K562 (cell line): ENCODE data around the gene CTRB1. TPM values are rescaled to one million over a fixed set of nuclear protein-coding genes. Genes with fewer than 3 reads are reported as not detected.
"Not testable (repeated sequence)": the region's sequence is repeated elsewhere in the genome, so short reads cannot be mapped to it uniquely, and the experiment has no call there.

Experiments
- ATAC-seq: fragments of 200-7000 bp; cut with Tn5 transposase; 3 replicates; pipeline ENCODE4 v1.9.1; 2020; ENCODE audit warnings: moderate library complexity
- BruUV-seq: library from RNA; stranded (reverse); fragments of 400-500 nt; replicated peaks from 2 replicates; lab custom pipeline; 2021; lab: Mats Ljungman, UMichigan
- CTCF ChIA-PET: fragments of 300-600 bp; formaldehyde crosslinking; extraction: SDS; loops from one replicate; lab custom pipeline; 2021; ENCODE audit warnings: low intra/inter-chr PET ratio; lab: Yijun Ruan, JAX
- POLR2A ChIA-PET: fragments of 300-600, 350-650 bp; sonication (Branson Sonifier 250); formaldehyde crosslinking; extraction: SDS; loops from one replicate; lab custom pipeline; 2021; ENCODE audit warnings: antibody characterized with exemption, inconsistent platforms; lab: Yijun Ruan, JAX
- DNase-seq, 4 experiments: peaks; one replicate each; pipeline versions ENCODE4 v3.0.0 to v3.0.0-alpha.2; 2011 to 2018; ENCODE audit warnings: low spot score in 3 of 4, mixed read lengths in 3 of 4; ENCODE audit errors: extremely low read depth in 1 of 4
- FAIRE-seq: peaks from 2 replicates; lab custom pipeline; 2011; peaks lifted over from hg19 to GRCh38; lab: Jason Lieb, UNC
- H2AFZ ChIP-seq: 2 replicates; pipeline ENCODE4 v1.6.0; 2011; ENCODE audit warnings: low read depth, low read length, control low read depth, inconsistent platforms
- H3K27ac ChIP-seq: fragments of 200-600 bp; 3 replicates; pipeline ENCODE4 v1.8.0; 2011; ENCODE audit warnings: low read depth, mild to moderate bottlenecking, control low read depth, inconsistent platforms, low read length, moderate library complexity, mixed read lengths; ENCODE audit errors: extremely low read depth
- H3K27me3 ChIP-seq, 2 experiments: fragments of 300-600 bp in 1 of 2; 2 replicates in 1 of 2; 3 replicates in 1 of 2; pipeline versions ENCODE4 v1.6.0 to v1.8.0; 2011; ENCODE audit warnings: inconsistent platforms in 2 of 2, low read length in 2 of 2, mild to moderate bottlenecking in 1 of 2, mixed read lengths in 1 of 2, moderate library complexity in 1 of 2; ENCODE audit not compliant: control insufficient read depth in 2 of 2, insufficient read depth in 2 of 2
- H3K36me3 ChIP-seq: fragments of 300-600 bp; 3 replicates; pipeline ENCODE4 v1.8.0; 2011; ENCODE audit warnings: mild to moderate bottlenecking, low read length, inconsistent platforms; ENCODE audit not compliant: control insufficient read depth, insufficient read depth
- H3K4me1 ChIP-seq, 2 experiments: fragments of 200-600 bp in 1 of 2; replicated peaks in 1 of 2; 2 replicates in 1 of 2; 3 replicates in 1 of 2; pipeline versions ENCODE4 v1.5.1 to v1.8.0; 2011; ENCODE audit warnings: inconsistent platforms in 2 of 2, low read length in 2 of 2, mild to moderate bottlenecking in 1 of 2, mixed read lengths in 1 of 2, moderate library complexity in 1 of 2; ENCODE audit not compliant: control insufficient read depth in 2 of 2, insufficient read depth in 2 of 2
- H3K4me2 ChIP-seq: 2 replicates; pipeline ENCODE4 v1.6.1; 2011; ENCODE audit warnings: low read length, control low read depth, inconsistent platforms, mixed read lengths; ENCODE audit not compliant: insufficient read depth
- H3K4me3 ChIP-seq: fragments of 200-600 bp; sonication (generic), shearing (Covaris generic); 2 replicates; pipeline ENCODE4 v1.5.1; 2016; ENCODE audit warnings: control low read depth, inconsistent platforms
- H3K79me2 ChIP-seq: fragments of 200-600 bp; 3 replicates; pipeline ENCODE4 v1.8.0; 2011; ENCODE audit warnings: low read length, inconsistent platforms; ENCODE audit not compliant: control insufficient read depth, insufficient read depth
- H3K9ac ChIP-seq, 2 experiments: 2 replicates each; pipeline versions ENCODE4 v1.6.0 to v1.6.1; 2011; ENCODE audit warnings: low read depth in 2 of 2, low read length in 2 of 2, control low read depth in 1 of 2, inconsistent platforms in 1 of 2, mild to moderate bottlenecking in 1 of 2, mixed read lengths in 1 of 2; ENCODE audit not compliant: insufficient read depth in 1 of 2
- H3K9me1 ChIP-seq: one replicate; pipeline ENCODE4 v1.6.0; 2011; ENCODE audit warnings: inconsistent platforms, mild to moderate bottlenecking, low read length, moderate library complexity; ENCODE audit not compliant: control insufficient read depth, insufficient read depth
- H3K9me3 ChIP-seq: replicated peaks from 2 replicates; pipeline ENCODE4 v1.5.1; 2011; ENCODE audit warnings: low read depth, low read length, inconsistent platforms; ENCODE audit not compliant: control insufficient read depth, insufficient read depth
- H4K20me1 ChIP-seq: replicated peaks from 2 replicates; pipeline ENCODE4 v1.6.1; 2011; ENCODE audit warnings: low read length, inconsistent platforms, mixed read lengths; ENCODE audit not compliant: control insufficient read depth, insufficient read depth
- C11orf30 ChIP-seq: fragments of 450-650 bp; IDR thresholded peaks from 2 replicates; pipeline ENCODE4 v1.6.1; 2016; ENCODE audit warnings: low read depth, mild to moderate bottlenecking
- KLF1 ChIP-seq: fragments of 450-650 bp; IDR thresholded peaks from 2 replicates; pipeline ENCODE4 v1.6.1; 2016; ENCODE audit warnings: missing genetic modification characterization, missing compliant biosample characterization
- MAFF ChIP-seq: IDR thresholded peaks from 2 replicates; pipeline ENCODE4 v1.6.1; 2012; ENCODE audit warnings: low read length, improper control_type of control experiment
- MAFK ChIP-seq: IDR thresholded peaks from 2 replicates; pipeline ENCODE4 v1.6.1; 2011; ENCODE audit warnings: low read length, improper control_type of control experiment
- ZNF121 ChIP-seq: sonication (generic); formaldehyde crosslinking; conservative IDR thresholded peaks from 2 replicates; pipeline ENCODE4 v1.8.0; 2022; ENCODE audit warnings: missing genetic modification reagents
- ZNF316 ChIP-seq: fragments of 450-650 bp; IDR thresholded peaks from 2 replicates; pipeline ENCODE4 v1.6.1; 2016
- WGBS: fragments of 100-300 bp; shearing (Covaris generic); methylation state at CpG from one replicate; pipeline ENCODE4 v1.1.6; 2016; ENCODE audit warnings: low coverage, mixed read lengths; ENCODE audit not compliant: insufficient coverage; ENCODE audit errors: missing lambda C conversion rate; 5-methylcytosine and 5-hydroxymethylcytosine counted together
- in situ Hi-C: fragments of 300-500 bp; cut with MboI; formaldehyde crosslinking; loops from 4 replicates; pipeline ENCODE4 v1.15.0; 2018; ENCODE audit warnings: inconsistent platforms, mixed read lengths
- intact Hi-C: fragments of 100-400 bp; cut with micrococcal nuclease; formaldehyde crosslinking; loops from 2 replicates; pipeline ENCODE4 v1.14.2; 2022
- polyA plus RNA-seq, 8 experiments: library from polyadenylated mRNA; depleted of rRNA in 4 of 8; stranded (reverse) in 5 of 8; unstranded in 3 of 8; fragments of >200 nt; fragmentation: Nextera tagmentation in 2 of 8; fragmentation: Illumina TruSeq in 1 of 8; extraction: Ambion mirVana in 2 of 8; extraction: Trizol in 1 of 8; gene quantifications; 2 replicates each; pipeline versions ENCODE4 v1.2.1 to v1.2.3, GENCODE V29; 2011 to 2014; ENCODE audit warnings: inconsistent platforms in 1 of 8, missing spikeins in 1 of 8
- total RNA-seq, 7 experiments: library from RNA; depleted of rRNA in 6 of 7; stranded (reverse); fragments of >200 nt in 6 of 7; fragmentation: Illumina TruSeq in 2 of 7; extraction: Trizol in 2 of 7; gene quantifications; 2 replicates each; pipeline versions ENCODE4 v1.2.1 to v1.2.3, GENCODE V29; 2011 to 2021; ENCODE audit warnings: low replicate concordance in 1 of 7

Gene CTRB1
- total and polyA plus RNA-seq, 9 of the 15 experiments (the other 6 are each of a cell fraction or from before 2014, with no cell fraction given), result 2.3 TPM; not detected in 8

DNA sequence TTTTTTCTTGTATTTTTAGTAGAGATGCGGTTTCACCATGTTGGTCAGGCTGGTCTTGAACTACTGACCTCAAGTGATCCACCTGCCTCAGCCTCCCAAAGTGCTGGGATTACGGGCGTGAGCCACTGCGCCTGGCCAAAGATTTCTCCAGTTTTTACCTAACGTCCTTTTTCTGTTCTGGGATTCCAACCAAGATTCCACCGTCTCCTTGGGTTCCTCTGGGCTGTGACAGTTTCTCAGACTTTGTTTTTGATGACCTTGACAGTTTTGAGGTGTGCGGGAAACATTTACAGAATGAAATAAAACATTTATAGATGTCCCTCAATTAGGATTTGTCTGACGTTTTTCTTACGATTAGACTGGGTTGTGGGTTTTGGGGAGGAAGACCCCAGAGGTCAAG, 50.6 kb downstream of the CTRB1 start:
- not testable (repeated sequence) for BruUV-seq, H3K4me2 ChIP-seq
- H3K4me1 ChIP-seq, result peaks cover 4 to 33% of the 10 kb centered on the region in 2 experiments; a peak in 3 of 5 replicates

DNA sequence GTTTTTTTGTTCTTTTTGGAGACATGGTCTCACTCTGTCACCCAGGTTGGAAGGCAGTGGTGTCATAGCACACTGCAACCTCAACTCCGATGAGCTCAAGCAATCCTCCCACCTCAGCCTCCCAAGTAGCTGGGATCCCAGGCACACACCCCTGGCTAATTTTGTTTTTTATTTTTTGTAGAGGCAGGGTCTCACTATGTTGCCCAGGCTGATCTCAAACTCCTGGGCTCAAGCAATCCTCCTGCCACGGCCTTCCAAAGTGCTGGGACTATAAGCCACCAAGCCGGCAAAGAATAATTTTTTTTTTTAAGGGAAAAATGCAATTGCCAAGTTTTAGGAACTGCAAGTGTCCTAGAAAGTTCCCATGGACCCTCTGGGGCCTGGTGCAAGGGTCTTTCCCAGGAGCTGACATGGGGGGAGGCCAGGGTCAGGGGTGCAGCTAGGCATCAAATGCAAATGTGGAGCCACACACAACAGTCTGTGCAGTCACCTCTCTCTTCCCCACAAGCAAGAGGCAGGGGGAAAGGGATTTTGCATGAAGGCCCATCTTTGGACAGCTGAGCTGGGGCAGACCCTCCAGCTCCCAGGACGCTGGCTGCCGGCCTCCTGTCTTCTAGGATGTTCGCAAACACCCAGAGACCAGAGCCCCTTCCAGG, 52.8 kb downstream of the CTRB1 start:
- no peaks in the 10 kb centered on the region for H3K9me3 ChIP-seq
- no peaks in the 10 kb centered on the region for H4K20me1 ChIP-seq
- WGBS, result 55% methylated on average over 6 of the region's 6 CpGs
- H3K9ac ChIP-seq, result no peak overlapping the region
- BruUV-seq, result no TSS peak
- H2AFZ ChIP-seq, result no peak overlapping the region
- no peak overlapping the region for H3K4me2 ChIP-seq
- POLR2A ChIA-PET, result no interaction called here
- CTCF ChIA-PET, result no interaction called here
- no peak for DNase-seq
- no peaks in the 10 kb centered on the region for H3K9me1 ChIP-seq
- peaks cover 3 to 12% of the 10 kb centered on the region in 2 experiments; a peak in 2 of 5 replicates for H3K27me3 ChIP-seq
- ATAC-seq, result no peak
- TF ChIP-seq ZNF121 (CRISPR knock-in tag) (0 out of 2 replicates have a peak, but pooled peaks have one; percentile 8), KLF1 (tag) (no peak)
- TF ChIP-seq, all 486 proteins: peak for 1
- Histone ChIP-seq H3K4me1 (peaks cover 0 to 12% of the 10 kb centered on the region in 2 experiments; a peak in 2 of 5 replicates), H3K27ac (no peak overlapping the region), H3K79me2 (no peaks in the 10 kb centered on the region), H3K4me3 (no peak overlapping the region), H3K36me3 (no peaks in the 10 kb centered on the region)
- FAIRE-seq, result peak; percentile 19
- in situ Hi-C loops (no loop called here), intact Hi-C loops (no loop called here)

More for the DNA sequence above, 50.6 kb downstream of the CTRB1 start:
- H4K20me1 ChIP-seq, intact Hi-C loops, H3K36me3 ChIP-seq, H3K4me3 ChIP-seq, CTCF ChIA-PET, H3K9me3 ChIP-seq, H3K27ac ChIP-seq, DNase-seq, H2AFZ ChIP-seq, H3K9ac ChIP-seq, POLR2A ChIA-PET: not testable (repeated sequence)
- WGBS, result 43% methylated on average over 9 of the region's 9 CpGs
- TF ChIP-seq MAFF (peak; percentile 27; the same call in 1 of the 2 replicates), MAFK (peak; percentile 10; the same call in 1 of the 2 replicates), C11orf30 (peak; percentile 59), ZNF316 (peak; percentile 81)
- TF ChIP-seq, all 486 proteins: peak for 4; not testable (repeated sequence) for 482
- FAIRE-seq, H3K79me2 ChIP-seq, in situ Hi-C loops, H3K9me1 ChIP-seq, ATAC-seq, H3K27me3 ChIP-seq: not testable (repeated sequence)
